Tibial nerve (tissue), 4 donors: ENCODE results near the gene WTAP. TPM values are rescaled to one million over a fixed set of nuclear protein-coding genes. Genes with fewer than 3 reads are reported as not detected.
"Not testable (repeated sequence)": the region's sequence is repeated elsewhere in the genome, so short reads cannot be mapped to it uniquely, and the experiment has no call there.

Experiments used
- DNase-seq, 2 donors: peaks; one replicate each; pipeline ENCODE4 v3.0.0-alpha.2; 2019; ENCODE audit warnings: low spot score in 2 of 2
- H3K27ac ChIP-seq, 4 donors: fragments of 200-600 bp; sonication (generic) in 3 of 4; one replicate each; pipeline ENCODE4 v1.5.1; 2017 to 2019; ENCODE audit warnings: mild to moderate bottlenecking in 1 of 4
- H3K27me3 ChIP-seq, 2 donors: fragments of 200-600 bp; sonication (generic) in 1 of 2; one replicate each; pipeline versions ENCODE4 v1.5.1 to v1.6.0; 2017 to 2019
- H3K36me3 ChIP-seq, 3 donors: fragments of 200-600 bp; sonication (generic); one replicate each; pipeline ENCODE4 v1.5.1; 2018 to 2019
- H3K4me1 ChIP-seq, 4 donors: fragments of 200-600 bp; sonication (generic) in 3 of 4; one replicate each; pipeline ENCODE4 v1.5.1; 2017 to 2019
- H3K4me3 ChIP-seq, 4 donors: fragments of 200-600 bp; sonication (generic) in 3 of 4; one replicate each; pipeline ENCODE4 v1.5.1; 2017 to 2019; ENCODE audit warnings: mild to moderate bottlenecking in 1 of 4, moderate library complexity in 1 of 4
- H3K9me3 ChIP-seq, 4 donors: fragments of 200-600 bp; sonication (generic) in 3 of 4; one replicate each; pipeline ENCODE4 v1.5.1; 2017 to 2019
- CTCF ChIP-seq, 5 experiments: fragments of 200-600 bp in 3 of 5; fragments of 450-650 bp in 2 of 5; sonication (generic) in 3 of 5; IDR thresholded peaks; one replicate each; pipeline ENCODE4 v1.5.1; 2016 to 2019; ENCODE audit warnings: antibody characterized with exemption in 5 of 5, mild to moderate bottlenecking in 3 of 5, moderate library complexity in 2 of 5
- EP300 ChIP-seq, 2 donors: sonication (generic); formaldehyde crosslinking; IDR thresholded peaks; one replicate each; pipeline ENCODE4 v1.6.1; 2017; ENCODE audit warnings: antibody characterized with exemption in 2 of 2, mild to moderate bottlenecking in 1 of 2
- POLR2A ChIP-seq, 2 donors: fragments of 450-650 bp; IDR thresholded peaks; one replicate each; pipeline ENCODE4 v1.6.1; 2017; ENCODE audit warnings: antibody characterized with exemption in 2 of 2, mild to moderate bottlenecking in 2 of 2, moderate library complexity in 2 of 2
- WGBS, 2 donors: methylation state at CpG; one replicate each; pipeline ENCODE4 v1.1.5; 2018; 5-methylcytosine and 5-hydroxymethylcytosine counted together
- total RNA-seq, 4 donors: library from RNA; depleted of rRNA; stranded (reverse); fragments of >200 nt; gene quantifications; one replicate each; pipeline ENCODE4 v1.1.0, GENCODE V29; 2016

The WTAP gene
- total RNA-seq, 4 donors from 2014 or later, result 69.3 to 81.4 (median 78.0) TPM

- Histone ChIP-seq H3K27ac (peak overlapping the region; percentile 32 to 93 (median 63)), H3K27me3 (no peaks in the 10 kb centered on the region), H3K4me3 (no peak overlapping the region), H3K36me3 (no peaks in the 10 kb centered on the region), H3K4me1 (peaks cover 0 to 38% (median 9%) of the 10 kb centered on the region in 4 donors), H3K9me3 (no peaks in the 10 kb centered on the region)
- peak in 1 of 2 donors; percentile 71 for DNase-seq
- TF ChIP-seq CTCF (IDR thresholded peaks at IDR 0.05) (no peak), EP300 (IDR thresholded peaks at IDR 0.05) (peak; percentile 55 to 95)
- 59 to 61% methylated on average over 5 of the region's 5 CpGs for WGBS, 2 donors
Measured at GRCh38 chr6:159716247-159717096, 10.8 kb upstream of the WTAP start.

- Histone ChIP-seq H3K4me1 (peaks cover 0 to 38% (median 9%) of the 10 kb centered on the region in 4 donors), H3K27me3 (no peaks in the 10 kb centered on the region), H3K27ac (peak overlapping the region in 2 of 4 donors; percentile 22 to 93), H3K36me3 (no peaks in the 10 kb centered on the region), H3K4me3 (no peak overlapping the region), H3K9me3 (no peaks in the 10 kb centered on the region)
- DNase-seq, result no peak
- 75 to 86% methylated on average over 3 of the region's 3 CpGs for WGBS, 2 donors
- TF ChIP-seq EP300 (IDR thresholded peaks at IDR 0.05) (no peak), POLR2A (IDR thresholded peaks at IDR 0.05) (no peak), CTCF (IDR thresholded peaks at IDR 0.05) (no peak)
Measured at GRCh38 chr6:159718634-159719033, 8.7 kb upstream of the WTAP start.

DNA sequence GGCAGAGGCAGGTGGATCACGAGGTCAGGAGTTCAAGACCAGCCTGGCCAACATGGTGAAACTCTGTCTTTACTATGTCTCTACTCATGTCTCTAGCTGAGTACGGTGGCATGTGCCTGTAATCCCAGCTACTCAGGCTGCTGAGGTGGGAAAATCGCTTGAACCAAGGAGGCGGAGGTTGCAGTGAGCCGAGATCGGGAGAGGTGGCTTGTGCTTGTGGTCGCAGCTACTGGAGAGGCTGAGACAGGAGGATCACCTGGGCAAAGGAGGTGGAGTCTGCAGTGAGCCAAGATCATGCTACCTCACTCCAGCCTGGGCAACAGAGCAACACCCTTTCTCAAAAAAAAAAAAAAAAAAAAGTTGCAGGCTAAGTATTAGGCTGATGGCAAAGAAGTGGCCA, 8.0 kb upstream of the WTAP start:
- H3K4me1 ChIP-seq, result peaks cover 0 to 37% (median 9%) of the 10 kb centered on the region in 4 donors
- WGBS, 2 donors, result 96 to 97% methylated on average over 7 of the region's 7 CpGs
- H3K27me3 ChIP-seq, result no peaks in the 10 kb centered on the region
- H3K4me3 ChIP-seq, result no peak overlapping the region
- no peak for DNase-seq
- TF ChIP-seq CTCF (IDR thresholded peaks at IDR 0.05), result no peak
- TF ChIP-seq EP300 (IDR thresholded peaks at IDR 0.05), result no peak
- TF ChIP-seq POLR2A (IDR thresholded peaks at IDR 0.05), result no peak
- H3K36me3 ChIP-seq, result no peaks in the 10 kb centered on the region
- H3K9me3 ChIP-seq, result no peaks in the 10 kb centered on the region
- H3K27ac ChIP-seq, result peak overlapping the region in 1 of 4 donors; percentile 28

- Histone ChIP-seq H3K4me1 (peaks cover 0 to 36% (median 11%) of the 10 kb centered on the region in 4 donors), H3K9me3 (no peaks in the 10 kb centered on the region), H3K27me3 (no peaks in the 10 kb centered on the region), H3K36me3 (no peaks in the 10 kb centered on the region), H3K27ac (no peak overlapping the region), H3K4me3 (no peak overlapping the region)
- WGBS, 2 donors, result 79 to 81% methylated on average over 7 of the region's 7 CpGs
- TF ChIP-seq CTCF (IDR thresholded peaks at IDR 0.05) (peak in 2 of 5 experiments; percentile 19 to 37), POLR2A (IDR thresholded peaks at IDR 0.05) (no peak)
- peak in 1 of 2 donors; percentile 32 for DNase-seq
Measured at GRCh38 chr6:159720708-159721107, 6.6 kb upstream of the WTAP start.

GRCh38 chr6:159721981-159722380, 5.3 kb upstream of the WTAP start:
- WGBS, 2 donors, result 94 to 100% methylated on average over 3 of the region's 3 CpGs
- H3K36me3 ChIP-seq, H3K27me3 ChIP-seq, DNase-seq, H3K27ac ChIP-seq, H3K9me3 ChIP-seq, H3K4me3 ChIP-seq: not testable (repeated sequence)
- H3K4me1 ChIP-seq, result peaks cover 0 to 29% (median 10%) of the 10 kb centered on the region in 4 donors
